Activated naive CD4-positive, alpha-beta T cell treated with anti-CD3 and anti-CD28 coated beads, Interleukin-2, amount 10 ng/mL, durations not matched to agents 7 days and 5 days (primary cell): ENCODE measurements around the gene PBOV1.
"Not testable (repeated sequence)": the region's sequence is repeated elsewhere in the genome, so short reads cannot be mapped to it uniquely, and the experiment has no call there.

Experiments used
- CTCF ChIA-PET: fragments of 350-600 bp; sonication (Branson Sonifier 250); formaldehyde crosslinking; loops from one replicate; lab custom pipeline; 2021; ENCODE audit warnings: antibody characterized with exemption; lab: Charles Lee
- DNase-seq: peaks from one replicate; pipeline ENCODE4 v3.0.0-alpha.2; 2020
- H3K27ac Mint-ChIP-seq: one replicate; pipeline ENCODE4 v1.8.0; 2021; ENCODE audit warnings: mild to moderate bottlenecking, moderate library complexity, mixed read lengths
- H3K27me3 Mint-ChIP-seq: one replicate; pipeline ENCODE4 v1.8.0; 2021; ENCODE audit warnings: mild to moderate bottlenecking, mixed read lengths
- H3K36me3 Mint-ChIP-seq: one replicate; pipeline ENCODE4 v1.8.0; 2021; ENCODE audit warnings: mixed read lengths
- H3K4me1 Mint-ChIP-seq: one replicate; pipeline ENCODE4 v1.8.0; 2021; ENCODE audit warnings: mixed read lengths
- H3K4me3 Mint-ChIP-seq: one replicate; pipeline ENCODE4 v1.8.0; 2021; ENCODE audit warnings: mild to moderate bottlenecking, moderate library complexity, mixed read lengths
- H3K9me3 Mint-ChIP-seq: one replicate; pipeline ENCODE4 v1.8.0; 2021; ENCODE audit warnings: mixed read lengths

Gene PBOV1

DNA sequence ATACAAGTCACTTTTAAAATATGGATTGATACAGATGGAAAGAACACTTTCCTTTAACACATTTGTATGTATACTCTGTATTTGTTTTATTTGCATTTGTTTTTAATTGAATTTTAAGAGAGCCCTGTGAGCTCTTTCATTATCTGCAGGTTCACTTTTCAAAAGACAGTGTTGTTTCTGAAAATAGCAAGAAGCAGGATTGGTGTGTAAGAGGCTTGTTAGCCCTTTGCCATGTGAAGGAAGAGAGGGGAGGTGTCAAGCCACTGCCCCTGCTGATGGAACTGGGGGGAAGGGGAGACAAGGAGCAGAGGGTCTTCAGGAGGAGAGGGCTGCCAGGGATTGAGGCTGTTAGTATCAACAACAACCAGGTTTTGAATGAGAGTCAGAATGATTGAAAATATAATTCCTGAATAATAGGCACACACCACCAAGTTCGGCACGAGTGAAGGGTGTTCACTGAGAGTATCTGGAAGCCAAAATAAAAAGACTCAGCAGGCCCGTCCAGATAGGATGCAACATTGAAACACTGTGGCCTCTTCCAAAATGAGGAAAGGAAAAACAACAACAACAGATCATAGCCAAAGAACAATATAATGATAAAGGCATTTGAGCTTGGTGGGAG, 12.6 kb upstream of the PBOV1 start:
- Mint-ChIP-seq H3K4me1 (no peaks in the 10 kb centered on the region), H3K9me3 (no peaks in the 10 kb centered on the region), H3K36me3 (no peaks in the 10 kb centered on the region), H3K27me3 (peaks cover 8% of the 10 kb centered on the region), H3K4me3 (no peak overlapping the region), H3K27ac (no peak overlapping the region)
- CTCF ChIA-PET = interaction anchor here (1.0 kb wide), 1 partner anchor 9 kb away, joined by 4 read pairs; no protein-coding TSS in a partner anchor
- DNase-seq = no peak

DNA sequence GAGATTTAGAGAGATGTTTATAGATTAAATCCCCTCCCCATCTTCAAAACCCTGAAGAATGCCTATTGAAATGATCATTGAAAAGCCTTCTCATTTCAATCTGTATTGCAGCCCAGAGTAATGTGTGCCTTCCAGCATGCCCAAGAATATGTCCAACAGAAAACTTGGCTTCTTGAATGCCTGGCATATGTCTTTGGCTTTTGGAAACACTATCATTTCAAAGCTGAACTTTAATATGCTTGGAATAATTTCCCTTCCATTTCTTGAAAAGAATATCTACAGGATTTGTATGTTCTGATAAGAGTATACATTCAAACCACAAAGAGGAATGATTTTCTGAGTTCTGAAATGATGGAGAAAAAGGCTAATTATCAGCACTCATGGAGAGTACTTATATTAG, 11.9 kb upstream of the PBOV1 start:
- H3K27me3 Mint-ChIP-seq = peaks cover 8% of the 10 kb centered on the region
- H3K9me3 Mint-ChIP-seq = no peaks in the 10 kb centered on the region
- H3K4me1 Mint-ChIP-seq = no peaks in the 10 kb centered on the region
- H3K27ac Mint-ChIP-seq = no peak overlapping the region
- no peak for DNase-seq
- H3K4me3 Mint-ChIP-seq = no peak overlapping the region
- H3K36me3 Mint-ChIP-seq = no peaks in the 10 kb centered on the region
- CTCF ChIA-PET = interaction anchor here (1.0 kb wide), 1 partner anchor 9 kb away, joined by 4 read pairs; no protein-coding TSS in a partner anchor

DNA sequence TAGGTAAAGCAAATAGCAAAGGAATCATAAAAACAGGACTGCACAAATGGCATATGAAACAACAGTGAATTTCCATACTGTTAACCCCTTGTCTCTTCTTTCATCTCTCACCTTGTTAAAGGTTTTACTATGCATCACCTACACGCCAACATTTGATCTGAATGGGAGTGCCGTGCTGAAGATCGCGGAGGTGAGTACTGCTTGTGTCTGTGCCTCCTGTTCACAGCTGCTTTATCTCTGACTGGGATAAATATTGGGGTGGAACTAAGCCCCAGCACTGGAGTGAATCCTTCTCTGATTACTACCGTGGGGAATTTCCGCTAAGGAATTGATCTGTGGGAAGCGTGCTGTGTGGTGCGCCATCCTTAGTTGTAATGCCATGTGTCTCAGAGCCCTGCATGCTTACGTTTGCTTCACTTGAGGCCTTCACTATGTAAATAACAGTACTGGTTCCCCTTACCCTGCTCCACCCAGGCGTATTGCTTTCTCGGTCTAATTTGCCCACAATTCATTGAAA, 11.4 kb upstream of the PBOV1 start:
- H3K9me3 Mint-ChIP-seq = no peaks in the 10 kb centered on the region
- no peaks in the 10 kb centered on the region for H3K4me1 Mint-ChIP-seq
- H3K27ac Mint-ChIP-seq = no peak overlapping the region
- no peak for DNase-seq
- H3K27me3 Mint-ChIP-seq = peaks cover 8% of the 10 kb centered on the region
- H3K36me3 Mint-ChIP-seq = no peaks in the 10 kb centered on the region
- no peak overlapping the region for H3K4me3 Mint-ChIP-seq
- CTCF ChIA-PET = interaction anchor here (1.0 kb wide), 1 partner anchor 8 kb away, joined by 4 read pairs; no protein-coding TSS in a partner anchor

DNA sequence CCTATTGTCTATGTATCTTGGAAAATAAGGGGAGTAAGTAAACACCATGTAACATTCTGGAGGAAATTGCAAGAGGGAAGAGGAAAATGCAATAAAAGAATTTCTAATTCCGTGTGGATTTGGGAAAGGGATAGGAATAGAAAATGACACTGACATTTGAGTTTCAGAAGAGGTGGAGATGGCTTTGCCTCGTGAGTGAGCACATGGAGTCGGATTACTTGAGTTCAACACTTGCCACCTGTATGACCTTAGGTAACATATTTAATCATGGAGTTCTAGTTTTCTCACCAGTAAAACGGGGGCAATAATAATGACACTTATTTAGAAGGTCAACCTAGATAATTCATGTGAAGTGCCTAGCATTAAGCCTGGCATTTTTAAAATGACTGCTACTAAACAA, 10.8 kb upstream of the PBOV1 start:
- Mint-ChIP-seq H3K9me3 (no peaks in the 10 kb centered on the region), H3K36me3 (no peaks in the 10 kb centered on the region), H3K4me1 (no peaks in the 10 kb centered on the region), H3K27ac (no peak overlapping the region), H3K27me3 (peaks cover 7% of the 10 kb centered on the region), H3K4me3 (no peak overlapping the region)
- DNase-seq = no peak
- CTCF ChIA-PET = no interaction called here

DNA sequence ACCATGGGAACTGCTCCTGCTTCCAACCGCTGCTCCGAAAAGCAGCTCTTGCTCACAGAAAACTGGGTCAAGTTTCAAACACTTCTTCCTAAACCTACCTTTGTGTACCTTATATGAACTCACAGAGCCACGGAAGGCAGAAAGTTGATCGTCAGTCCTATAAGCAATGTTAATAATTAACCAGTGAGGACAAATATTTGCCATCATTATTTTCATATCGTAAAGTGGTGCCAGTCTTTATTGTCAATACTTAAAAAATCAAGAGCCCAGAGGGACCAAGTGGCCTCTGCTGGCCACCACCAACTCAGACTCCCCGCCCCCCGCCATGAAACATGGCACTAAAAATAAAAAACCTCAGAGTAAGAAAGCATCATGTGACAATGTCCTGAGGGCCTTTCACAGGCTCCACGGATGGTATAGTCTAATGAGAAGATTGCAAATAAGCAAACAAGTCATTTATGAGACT, 9.1 kb upstream of the PBOV1 start:
- H3K27ac Mint-ChIP-seq = no peak overlapping the region
- CTCF ChIA-PET = interaction anchor here (0.7 kb wide), 1 partner anchor 16 kb away, joined by 3 read pairs; no protein-coding TSS in a partner anchor

GRCh38 chr6:138226700-138227315, 8.5 kb upstream of the PBOV1 start:
- Mint-ChIP-seq H3K9me3 (no peaks in the 10 kb centered on the region), H3K4me1 (no peaks in the 10 kb centered on the region), H3K36me3 (no peaks in the 10 kb centered on the region), H3K27me3 (peaks cover 13% of the 10 kb centered on the region), H3K27ac (no peak overlapping the region), H3K4me3 (no peak overlapping the region)
- CTCF ChIA-PET = interaction anchor here (0.7 kb wide), 1 partner anchor 16 kb away, joined by 3 read pairs; no protein-coding TSS in a partner anchor
- no peak for DNase-seq

More for the DNA sequence above, 9.1 kb upstream of the PBOV1 start:
- Mint-ChIP-seq H3K9me3 (no peaks in the 10 kb centered on the region), H3K4me3 (no peak overlapping the region), H3K4me1 (no peaks in the 10 kb centered on the region), H3K27me3 (peaks cover 9% of the 10 kb centered on the region), H3K36me3 (no peaks in the 10 kb centered on the region)
- DNase-seq = no peak

- no peaks in the 10 kb centered on the region for H3K9me3 Mint-ChIP-seq
- no peak overlapping the region for H3K4me3 Mint-ChIP-seq
- DNase-seq = no peak
- CTCF ChIA-PET = no interaction called here
- H3K4me1 Mint-ChIP-seq = no peaks in the 10 kb centered on the region
- H3K27ac Mint-ChIP-seq = no peak overlapping the region
- no peaks in the 10 kb centered on the region for H3K36me3 Mint-ChIP-seq
- peaks cover 12% of the 10 kb centered on the region for H3K27me3 Mint-ChIP-seq
These were observed 7.7 kb upstream of the PBOV1 start for GRCh38 chr6:138225953-138226352.

- H3K27me3 Mint-ChIP-seq = peaks cover 19% of the 10 kb centered on the region
- no peaks in the 10 kb centered on the region for H3K4me1 Mint-ChIP-seq
- no peaks in the 10 kb centered on the region for H3K36me3 Mint-ChIP-seq
- no peak overlapping the region for H3K27ac Mint-ChIP-seq
- CTCF ChIA-PET = interaction anchor here (0.7 kb wide), 1 partner anchor 12 kb away, joined by 3 read pairs; no protein-coding TSS in a partner anchor
- H3K9me3 Mint-ChIP-seq = no peaks in the 10 kb centered on the region
- DNase-seq = no peak
- H3K4me3 Mint-ChIP-seq = no peak overlapping the region
These were observed 4.7 kb upstream of the PBOV1 start for GRCh38 chr6:138222901-138223546.

DNA sequence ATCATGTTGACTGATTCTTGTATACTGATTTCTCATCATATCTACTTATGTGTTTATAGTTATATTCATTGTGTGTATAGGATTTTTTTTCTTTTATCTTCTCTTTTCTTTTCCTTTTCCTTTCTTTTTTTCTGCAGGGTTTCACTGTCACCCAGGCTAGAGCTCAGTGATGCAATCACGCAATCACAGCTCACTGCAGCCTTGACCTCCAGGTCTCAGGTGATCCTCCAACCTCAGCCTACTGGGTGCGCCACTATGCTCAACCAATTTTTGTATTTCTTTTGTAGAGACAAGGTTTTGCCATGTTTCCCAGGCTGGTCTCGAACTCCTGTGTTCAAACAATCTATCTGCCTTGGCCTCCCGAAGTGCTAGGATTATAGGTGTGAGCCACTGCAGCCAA, 1.6 kb upstream of the PBOV1 start:
- no peak for DNase-seq
- CTCF ChIA-PET = no interaction called here
- no peak overlapping the region for H3K4me3 Mint-ChIP-seq
- H3K27ac Mint-ChIP-seq = no peak overlapping the region
- no peaks in the 10 kb centered on the region for H3K9me3 Mint-ChIP-seq
- no peaks in the 10 kb centered on the region for H3K4me1 Mint-ChIP-seq
- H3K36me3 Mint-ChIP-seq = no peaks in the 10 kb centered on the region
- peaks cover 19% of the 10 kb centered on the region for H3K27me3 Mint-ChIP-seq

DNA sequence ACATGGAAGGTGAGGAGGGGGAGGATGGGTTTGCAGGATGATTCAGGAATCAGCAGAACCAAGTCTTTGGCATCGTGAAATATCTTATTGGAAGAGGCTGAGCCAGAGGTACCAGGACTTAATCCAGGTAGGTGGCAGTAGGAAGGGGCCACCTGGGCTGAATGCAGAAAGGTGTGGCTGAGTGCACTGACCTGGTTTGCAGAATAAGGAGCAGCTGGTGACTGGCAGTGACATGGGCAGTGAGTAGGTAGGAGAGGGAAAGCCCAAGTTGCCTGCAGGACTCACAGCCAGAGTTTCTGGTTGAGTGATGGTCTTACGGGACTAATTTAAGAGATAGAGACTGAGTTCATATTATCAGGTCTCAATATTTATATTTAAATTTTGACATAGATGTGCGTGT, 1.1 kb upstream of the PBOV1 start:
- H3K4me3 Mint-ChIP-seq = no peak overlapping the region
- CTCF ChIA-PET = no interaction called here
- no peaks in the 10 kb centered on the region for H3K4me1 Mint-ChIP-seq
- DNase-seq = no peak
- H3K27ac Mint-ChIP-seq = no peak overlapping the region
- peaks cover 19% of the 10 kb centered on the region for H3K27me3 Mint-ChIP-seq
- no peaks in the 10 kb centered on the region for H3K9me3 Mint-ChIP-seq
- H3K36me3 Mint-ChIP-seq = no peaks in the 10 kb centered on the region

- Mint-ChIP-seq H3K36me3 (no peaks in the 10 kb centered on the region), H3K4me1 (no peaks in the 10 kb centered on the region), H3K4me3 (no peak overlapping the region), H3K27ac (no peak overlapping the region), H3K27me3 (peaks cover 13% of the 10 kb centered on the region), H3K9me3 (no peaks in the 10 kb centered on the region)
- no peak for DNase-seq
- CTCF ChIA-PET = no interaction called here
These were observed 3.1 kb downstream of the PBOV1 start for GRCh38 chr6:138215093-138215782.

GRCh38 chr6:138212530-138212929, 5.8 kb downstream of the PBOV1 start:
- H3K9me3 Mint-ChIP-seq, DNase-seq, H3K4me3 Mint-ChIP-seq, CTCF ChIA-PET, H3K27me3 Mint-ChIP-seq, H3K4me1 Mint-ChIP-seq, H3K36me3 Mint-ChIP-seq, H3K27ac Mint-ChIP-seq: not testable (repeated sequence)

DNA sequence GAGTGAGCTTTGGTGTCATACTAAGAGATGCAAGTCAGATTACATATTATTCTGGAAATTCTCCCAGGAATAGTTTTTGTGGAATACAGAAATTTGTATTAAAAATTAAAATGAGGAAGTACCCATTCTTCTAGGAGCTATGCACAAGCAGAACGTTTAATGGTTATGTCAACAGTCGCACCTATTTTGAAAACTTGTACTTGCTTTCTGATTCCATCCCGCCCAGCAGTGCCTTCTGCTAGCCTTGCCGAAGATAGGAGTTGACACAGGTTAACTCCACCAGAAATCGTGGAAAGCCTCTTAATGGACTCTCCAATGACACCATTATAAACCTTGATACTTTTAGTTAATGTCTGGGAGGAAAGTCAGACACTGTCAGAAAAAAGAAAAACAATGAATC, 6.7 kb downstream of the PBOV1 start:
- H3K9me3 Mint-ChIP-seq = no peaks in the 10 kb centered on the region
- H3K36me3 Mint-ChIP-seq = no peaks in the 10 kb centered on the region
- H3K4me1 Mint-ChIP-seq = no peaks in the 10 kb centered on the region
- no peak overlapping the region for H3K4me3 Mint-ChIP-seq
- H3K27me3 Mint-ChIP-seq = peaks cover 3% of the 10 kb centered on the region
- no peak for DNase-seq
- CTCF ChIA-PET = interaction anchor here (0.7 kb wide), 2 partner anchors 16 to 432 kb away, joined by 3 read pairs; no protein-coding TSS in a partner anchor
- H3K27ac Mint-ChIP-seq = no peak overlapping the region

DNA sequence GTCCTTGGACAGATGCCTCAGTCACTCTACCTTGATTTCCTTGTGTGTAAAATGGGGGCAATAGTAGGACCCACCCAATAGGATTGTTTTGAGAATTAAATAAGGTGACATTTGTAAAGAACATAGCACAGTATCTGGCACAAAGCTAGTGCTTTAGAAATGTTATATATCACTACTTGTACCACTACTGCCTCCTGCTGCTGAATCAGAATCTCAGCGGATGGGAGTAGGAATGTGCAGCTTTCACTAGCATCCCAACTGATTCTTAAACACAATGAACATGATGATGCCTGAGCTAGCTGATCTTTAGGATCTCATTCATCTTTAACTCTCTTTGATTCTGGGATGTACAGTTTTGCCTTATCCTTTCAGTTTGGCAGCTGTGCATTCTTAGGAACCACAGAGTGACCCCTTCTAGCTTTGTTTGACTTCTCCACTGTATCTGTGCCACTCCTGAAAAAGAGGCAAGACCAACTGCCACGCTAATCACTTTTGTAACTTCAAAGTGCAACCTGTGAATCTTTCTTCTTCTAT, 7.2 kb downstream of the PBOV1 start:
- DNase-seq = no peak
- H3K27me3 Mint-ChIP-seq = peaks cover 3% of the 10 kb centered on the region
- CTCF ChIA-PET = interaction anchor here (0.7 kb wide), 2 partner anchors 16 to 433 kb away, joined by 3 read pairs; no protein-coding TSS in a partner anchor
- H3K9me3 Mint-ChIP-seq = no peaks in the 10 kb centered on the region
- H3K27ac Mint-ChIP-seq = no peak overlapping the region
- no peak overlapping the region for H3K4me3 Mint-ChIP-seq
- H3K36me3 Mint-ChIP-seq = no peaks in the 10 kb centered on the region
- no peaks in the 10 kb centered on the region for H3K4me1 Mint-ChIP-seq
